SK-N-SH treated with all-trans-retinoic acid at 6 μM for 48 hours (cell line): ENCODE data around the gene VMO1.

ENCODE experiments used
- CSDC2 ChIP-seq: fragments of 250-450 bp; sonication (Bioruptor Pico); IDR thresholded peaks from 2 replicates; pipeline ENCODE4 v1.5.0; 2020; ENCODE audit warnings: mild to moderate bottlenecking, moderate library complexity
- OSR1 ChIP-seq: fragments of 250-450 bp; sonication (Bioruptor Pico); IDR thresholded peaks from 2 replicates; pipeline ENCODE4 v1.8.0; 2022; ENCODE audit warnings: moderate library complexity, mild to moderate bottlenecking, inconsistent platforms
- RARB ChIP-seq: fragments of 250-450 bp; sonication (Bioruptor Pico); IDR thresholded peaks from 2 replicates; pipeline ENCODE4 v1.8.0; 2021; ENCODE audit warnings: mild to moderate bottlenecking, moderate library complexity
- SNAI2 ChIP-seq: fragments of 250-450 bp; sonication (Bioruptor Pico); IDR thresholded peaks from 2 replicates; pipeline ENCODE4 v1.5.0; 2020; ENCODE audit warnings: mild to moderate bottlenecking, moderate library complexity

DNA sequence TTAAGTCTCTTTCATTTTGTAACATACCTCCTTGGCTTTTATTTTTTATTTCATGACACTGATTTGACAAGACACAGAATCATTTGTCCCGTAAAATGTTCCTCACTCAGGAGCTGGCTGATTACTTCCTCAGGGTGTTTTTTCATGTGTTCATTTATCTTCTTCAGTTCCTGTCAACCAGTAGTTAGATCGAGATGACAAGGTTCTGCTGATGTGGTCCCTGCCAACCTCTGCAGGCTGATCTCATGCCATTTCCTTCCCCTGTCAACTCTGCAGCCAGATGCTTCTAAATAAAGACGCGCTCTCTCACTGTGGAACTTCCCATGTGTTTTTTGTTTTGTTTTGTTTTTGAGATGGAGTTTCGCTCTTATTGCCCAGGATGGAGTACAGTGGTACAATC lies 38.3 kb downstream of the VMO1 start:
- TF ChIP-seq SNAI2 (no peak), RARB (CRISPR knock-in tag) (no peak), CSDC2 (no peak), OSR1 (CRISPR knock-in tag) (no peak)
